ENCODE measurements around the gene CDH15.

Gene CDH15

GRCh38 chr16:89179656-89180315, 8.2 kb downstream of the CDH15 start:
- Histone ChIP-seq H3K27me3 (replicated peaks; ENCODE audit: insufficient read depth, low read length) (peaks cover 3% of the 10 kb centered on the region; the same call in 1 of the 2 replicates), H3K79me2 (ENCODE audit: low read length) (no peaks in the 10 kb centered on the region)

GRCh38 chr16:89183463-89183862, 11.9 kb downstream of the CDH15 start:
- H3K27me3 ChIP-seq (replicated peaks; ENCODE audit: insufficient read depth, low read length), result no peaks in the 10 kb centered on the region; the same call in 1 of the 2 replicates
- H3K4me2 ChIP-seq (ENCODE audit: low read depth, low read length), result no peak overlapping the region
- no peak overlapping the region for H2AFZ ChIP-seq (ENCODE audit: low read length)
- DNase-seq, result no peak
- H3F3A ChIP-seq (ENCODE audit: insufficient read depth, low read length), result no peaks in the 10 kb centered on the region
- no peaks in the 10 kb centered on the region for H3K79me2 ChIP-seq (ENCODE audit: low read length)
- H3K9me2 ChIP-seq (replicated peaks; ENCODE audit: insufficient read depth, low read length), result no peaks in the 10 kb centered on the region
- no peaks in the 10 kb centered on the region for H3K4me1 ChIP-seq (ENCODE audit: low read length)
- H3K9ac ChIP-seq (ENCODE audit: low read length), result no peak overlapping the region
- TF ChIP-seq CTCF (IDR thresholded peaks at IDR 0.05; ENCODE audit: low read length) (no peak), EZH2 (optimal IDR thresholded peaks at IDR 0.05; ENCODE audit: low read depth, low read length) (no peak), EZH2phosphoT487 (IDR thresholded peaks at IDR 0.05; ENCODE audit: low read length) (no peak)
- H3K9me3 ChIP-seq (replicated peaks; ENCODE audit: insufficient read depth, low read length), result no peaks in the 10 kb centered on the region
- H3K36me3 ChIP-seq (replicated peaks; ENCODE audit: insufficient read depth, low read length), result no peaks in the 10 kb centered on the region
- H4K20me1 ChIP-seq (ENCODE audit: insufficient read depth, low read length), result no peaks in the 10 kb centered on the region
- H3K4me3 ChIP-seq (ENCODE audit: low read length), result no peak overlapping the region
- H3K27ac ChIP-seq (ENCODE audit: low read length), result no peak overlapping the region

More at GRCh38 chr16:89179656-89180315, 8.2 kb downstream of the CDH15 start:
- Histone ChIP-seq H2AFZ (ENCODE audit: low read length) (no peak overlapping the region), H3K36me3 (replicated peaks; ENCODE audit: insufficient read depth, low read length) (no peaks in the 10 kb centered on the region), H3K9me2 (replicated peaks; ENCODE audit: insufficient read depth, low read length) (no peaks in the 10 kb centered on the region), H3F3A (ENCODE audit: insufficient read depth, low read length) (no peaks in the 10 kb centered on the region), H3K4me2 (ENCODE audit: low read depth, low read length) (no peak overlapping the region), H3K4me3 (ENCODE audit: low read length) (no peak overlapping the region), H3K27ac (ENCODE audit: low read length) (no peak overlapping the region), H3K9me3 (replicated peaks; ENCODE audit: insufficient read depth, low read length) (no peaks in the 10 kb centered on the region), H3K4me1 (ENCODE audit: low read length) (no peaks in the 10 kb centered on the region), H3K9ac (ENCODE audit: low read length) (no peak overlapping the region), H4K20me1 (ENCODE audit: insufficient read depth, low read length) (no peaks in the 10 kb centered on the region)
- no peak for TF ChIP-seq CTCF (IDR thresholded peaks at IDR 0.05; ENCODE audit: low read length)
- no peak for TF ChIP-seq EZH2 (optimal IDR thresholded peaks at IDR 0.05; ENCODE audit: low read depth, low read length)
- TF ChIP-seq EZH2phosphoT487 (IDR thresholded peaks at IDR 0.05; ENCODE audit: low read length), result no peak
- DNase-seq, result no peak

GRCh38 chr16:89183975-89184676, 12.6 kb downstream of the CDH15 start:
- no peak overlapping the region for H3K4me2 ChIP-seq (ENCODE audit: low read depth, low read length)
- TF ChIP-seq EZH2 (optimal IDR thresholded peaks at IDR 0.05; ENCODE audit: low read depth, low read length) (no peak), EZH2phosphoT487 (IDR thresholded peaks at IDR 0.05; ENCODE audit: low read length) (no peak), CTCF (IDR thresholded peaks at IDR 0.05; ENCODE audit: low read length) (no peak)
- no peaks in the 10 kb centered on the region for H3K9me2 ChIP-seq (replicated peaks; ENCODE audit: insufficient read depth, low read length)
- no peaks in the 10 kb centered on the region for H3K27me3 ChIP-seq (replicated peaks; ENCODE audit: insufficient read depth, low read length)
- H2AFZ ChIP-seq (ENCODE audit: low read length), result no peak overlapping the region
- no peaks in the 10 kb centered on the region for H3K4me1 ChIP-seq (ENCODE audit: low read length)
- H3K4me3 ChIP-seq (ENCODE audit: low read length), result no peak overlapping the region
- DNase-seq, result no peak
- no peak overlapping the region for H3K27ac ChIP-seq (ENCODE audit: low read length)
- no peaks in the 10 kb centered on the region for H3K79me2 ChIP-seq (ENCODE audit: low read length)
- H3K9me3 ChIP-seq (replicated peaks; ENCODE audit: insufficient read depth, low read length), result no peaks in the 10 kb centered on the region
- H3K9ac ChIP-seq (ENCODE audit: low read length), result no peak overlapping the region
- H3K36me3 ChIP-seq (replicated peaks; ENCODE audit: insufficient read depth, low read length), result no peaks in the 10 kb centered on the region
- H3F3A ChIP-seq (ENCODE audit: insufficient read depth, low read length), result no peaks in the 10 kb centered on the region
- no peaks in the 10 kb centered on the region for H4K20me1 ChIP-seq (ENCODE audit: insufficient read depth, low read length)
